ENCODE results near the gene SLC5A11. TPM values are rescaled to one million over a fixed set of nuclear protein-coding genes. Genes with fewer than 3 reads are reported as not detected.

Gene SLC5A11
- total RNA-seq, 1 experiment from 2014 or later, result 0.08 TPM

Other genes starting within 250 kb of the SLC5A11 start
- gene TNRC6A, start 116.3 kb upstream of the SLC5A11 start, total RNA-seq (2014; rRNA removed; shearing (Covaris generic)), result 11.6 and 14.8 TPM in 2 replicates
- gene ARHGAP17, start 169.4 kb downstream of the SLC5A11 start, total RNA-seq (2014; rRNA removed; shearing (Covaris generic)), result 8.5 and 9.7 TPM in 2 replicates

Measured in HT-29 (cell line).